Measurements from ENCODE around the gene SMG9. TPM values are rescaled to one million over a fixed set of nuclear protein-coding genes. Genes with fewer than 3 reads are reported as not detected.

SMG9 gene
- total RNA-seq, 1 experiment from 2014 or later: 76.0 TPM

DNA sequence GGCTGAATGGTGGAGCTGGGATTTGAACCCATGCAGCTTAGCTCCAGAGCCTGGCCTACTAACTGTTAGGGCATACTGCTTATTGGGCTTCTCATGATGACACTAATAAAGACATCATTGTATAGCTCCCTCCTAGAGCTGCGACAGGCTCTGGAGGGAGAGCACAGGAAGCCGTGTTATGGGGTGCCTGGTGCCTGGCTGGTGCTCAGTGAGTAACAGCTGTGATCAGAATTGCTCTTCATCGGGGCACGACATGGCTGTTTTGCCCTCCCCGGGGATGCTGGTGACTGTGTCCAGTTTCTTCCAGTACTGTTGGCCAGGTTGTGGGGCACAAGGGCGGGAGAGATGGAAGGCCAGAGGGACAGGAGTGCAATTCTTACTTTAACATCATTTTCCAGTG is 42.4 kb upstream of the SMG9 start:
- BruUV-seq (replicated peaks): no TSS peak
- Mint-ChIP-seq H3K27ac (ENCODE audit: low read depth, unreplicated experiment) (no peak overlapping the region), H3K4me3 (ENCODE audit: unreplicated experiment) (peak overlapping the region; percentile 67), H3K4me1 (ENCODE audit: insufficient read depth, unreplicated experiment) (peaks cover 22% of the 10 kb centered on the region), H3K27me3 (ENCODE audit: insufficient read depth, unreplicated experiment) (no peaks in the 10 kb centered on the region), H3K9me3 (ENCODE audit: unreplicated experiment) (peaks cover 7% of the 10 kb centered on the region), H3K36me3 (ENCODE audit: insufficient read depth, unreplicated experiment) (no peaks in the 10 kb centered on the region)
- no peak for TF ChIP-seq CTCF (IDR thresholded peaks at IDR 0.05; ENCODE audit: unreplicated experiment)
- ChIA-PET POLR2A (interaction anchor here (0.5 kb wide), 1 partner anchor 256 kb away, joined by 3 read pairs; no protein-coding TSS in a partner anchor), CTCF (interaction anchor here (0.6 to 2.5 kb wide), 5 partner anchors 12 to 80 kb away, joined by 3 to 7 read pairs (median 6); no protein-coding TSS in a partner anchor)
- DNase-seq (ENCODE audit: unreplicated experiment): no peak
- intact Hi-C loops (cut with micrococcal nuclease): no loop called here

GRCh38 chr19:43790587-43790986 is 35.8 kb upstream of the SMG9 start:
- BruUV-seq (replicated peaks): no TSS peak
- Mint-ChIP-seq H3K4me3 (ENCODE audit: unreplicated experiment) (no peak overlapping the region), H3K4me1 (ENCODE audit: insufficient read depth, unreplicated experiment) (peaks cover 16% of the 10 kb centered on the region), H3K9me3 (ENCODE audit: unreplicated experiment) (no peaks in the 10 kb centered on the region), H3K27ac (ENCODE audit: low read depth, unreplicated experiment) (no peak overlapping the region), H3K36me3 (ENCODE audit: insufficient read depth, unreplicated experiment) (no peaks in the 10 kb centered on the region), H3K27me3 (ENCODE audit: insufficient read depth, unreplicated experiment) (no peaks in the 10 kb centered on the region)
- TF ChIP-seq CTCF (IDR thresholded peaks at IDR 0.05; ENCODE audit: unreplicated experiment): no peak
- no peak for DNase-seq (ENCODE audit: unreplicated experiment)
- POLR2A ChIA-PET: no interaction called here
- intact Hi-C loops (cut with micrococcal nuclease): no loop called here
- CTCF ChIA-PET: no interaction called here

DNA sequence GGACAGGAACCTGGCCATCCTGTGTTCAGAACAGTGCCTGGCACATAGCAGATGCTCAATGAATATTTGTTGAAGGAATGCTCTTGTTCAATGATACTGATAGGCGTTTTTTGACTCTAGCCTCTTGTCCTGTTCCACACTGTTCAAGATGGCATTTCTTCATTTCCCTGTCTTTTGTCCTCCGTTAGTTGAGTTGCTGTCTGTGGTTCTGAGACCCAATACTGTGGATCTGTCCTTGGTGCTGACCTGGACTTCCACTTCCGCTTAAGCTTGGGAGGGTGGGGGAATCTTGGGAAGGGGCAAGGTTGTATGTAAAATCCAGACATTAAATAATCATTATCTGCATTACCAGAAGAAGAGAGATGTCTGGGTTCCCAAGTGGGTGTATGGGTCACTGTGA is 34.3 kb upstream of the SMG9 start:
- H3K4me3 Mint-ChIP-seq (ENCODE audit: unreplicated experiment): no peak overlapping the region
- BruUV-seq (replicated peaks): no TSS peak
- POLR2A ChIA-PET: no interaction called here

GRCh38 chr19:43786665-43787064 is 31.9 kb upstream of the SMG9 start:
- H3K4me3 Mint-ChIP-seq (ENCODE audit: unreplicated experiment): no peak overlapping the region
- peak overlapping the region; percentile 49 for H3K27ac Mint-ChIP-seq (ENCODE audit: low read depth, unreplicated experiment)
- no TSS peak for BruUV-seq (replicated peaks)
- no peak for TF ChIP-seq CTCF (IDR thresholded peaks at IDR 0.05; ENCODE audit: unreplicated experiment)
- H3K9me3 Mint-ChIP-seq (ENCODE audit: unreplicated experiment): no peaks in the 10 kb centered on the region
- CTCF ChIA-PET: interaction anchor here (0.5 to 1.7 kb wide), 7 partner anchors 9 to 98 kb away, joined by 3 to 8 read pairs (median 3); no protein-coding TSS in a partner anchor
- DNase-seq (ENCODE audit: unreplicated experiment): no peak
- H3K4me1 Mint-ChIP-seq (ENCODE audit: insufficient read depth, unreplicated experiment): peaks cover 53% of the 10 kb centered on the region
- intact Hi-C loops (cut with micrococcal nuclease): no loop called here
- POLR2A ChIA-PET: interaction anchor here (0.7 to 1.3 kb wide), 5 partner anchors 13 to 254 kb away, joined by 3 to 5 read pairs (median 3); partner anchors contain the start of gene ZNF575
- peaks cover 4% of the 10 kb centered on the region for H3K36me3 Mint-ChIP-seq (ENCODE audit: insufficient read depth, unreplicated experiment)
- no peaks in the 10 kb centered on the region for H3K27me3 Mint-ChIP-seq (ENCODE audit: insufficient read depth, unreplicated experiment)

More for the DNA sequence above, 34.3 kb upstream of the SMG9 start:
- H3K9me3 Mint-ChIP-seq (ENCODE audit: unreplicated experiment): no peaks in the 10 kb centered on the region
- CTCF ChIA-PET: interaction anchor here (2.8 kb wide), 1 partner anchor 20 kb away, joined by 9 read pairs; no protein-coding TSS in a partner anchor
- H3K27me3 Mint-ChIP-seq (ENCODE audit: insufficient read depth, unreplicated experiment): no peaks in the 10 kb centered on the region
- no peak for TF ChIP-seq CTCF (IDR thresholded peaks at IDR 0.05; ENCODE audit: unreplicated experiment)
- intact Hi-C loops (cut with micrococcal nuclease): no loop called here
- DNase-seq (ENCODE audit: unreplicated experiment): peak; percentile 63
- peaks cover 3% of the 10 kb centered on the region for H3K36me3 Mint-ChIP-seq (ENCODE audit: insufficient read depth, unreplicated experiment)
- H3K4me1 Mint-ChIP-seq (ENCODE audit: insufficient read depth, unreplicated experiment): peaks cover 32% of the 10 kb centered on the region
- H3K27ac Mint-ChIP-seq (ENCODE audit: low read depth, unreplicated experiment): no peak overlapping the region
